GM18519 (cell line): ENCODE results near the gene ARL17A.
"Not testable (repeated sequence)": the region's sequence is repeated elsewhere in the genome, so short reads cannot be mapped to it uniquely, and the experiment has no call there.

Source experiments
- ATAC-seq: cut with Tn5 transposase; IDR thresholded peaks from one replicate; pipeline ENCODE4 v1.9.1; 2021; ENCODE audit warnings: mild to moderate bottlenecking, moderate library complexity; ENCODE audit not compliant: unreplicated experiment, low FRiP score

Gene ARL17A

DNA sequence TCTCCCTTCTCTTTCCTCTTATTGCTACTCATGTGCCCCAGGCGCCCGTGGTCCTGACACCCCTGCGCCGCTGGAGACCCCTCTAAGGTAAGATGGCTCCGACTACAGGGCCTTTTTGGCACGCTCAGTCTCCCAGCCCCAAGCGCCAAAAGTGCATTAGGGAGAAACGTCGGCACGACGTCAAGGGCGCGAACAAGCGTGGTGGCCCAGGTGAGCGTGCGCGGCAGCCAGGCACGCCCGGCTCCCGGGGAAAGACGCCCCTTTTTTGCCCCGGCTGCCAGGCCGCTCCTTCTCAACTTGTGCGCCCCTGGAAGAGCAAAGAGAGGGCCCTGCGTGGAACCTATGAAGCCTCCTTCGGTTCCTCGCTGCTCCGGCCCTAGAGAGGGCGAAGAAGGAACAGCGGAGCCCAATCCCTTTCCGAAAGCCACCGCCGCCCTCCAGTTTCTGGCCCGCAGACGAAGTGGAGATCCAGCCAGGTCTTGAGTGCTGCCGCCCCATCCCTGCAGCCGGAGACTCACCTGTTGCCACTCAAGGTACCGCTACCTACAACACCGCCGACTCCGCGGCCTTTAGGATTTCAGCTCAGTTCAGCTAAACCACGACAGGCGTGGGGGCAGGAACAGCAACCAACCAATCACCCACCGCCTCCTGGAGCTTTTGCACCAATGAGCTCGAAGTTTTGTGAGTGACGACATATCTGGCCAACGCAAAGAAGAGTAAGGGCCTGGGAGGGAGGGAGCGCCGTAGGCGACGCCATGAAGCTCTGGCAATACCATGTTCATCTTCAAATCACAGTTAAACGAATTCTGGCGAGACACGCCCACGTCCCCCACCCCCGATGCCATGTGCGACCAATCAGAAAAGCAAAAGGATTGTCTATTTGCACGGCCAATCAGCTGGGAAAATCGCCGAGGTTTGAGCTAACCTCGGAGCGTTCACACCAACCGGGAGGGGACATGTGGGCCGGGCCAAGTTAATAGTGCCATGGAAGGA is at the start of gene ARL17A:
ARL17A (minus strand) TSS at position 609 of the 993 bp plus-strand sequence. CDS start 3,369 bp downstream, outside the sequence.
- ATAC-seq = peak; percentile 74

GRCh38 chr17:46628753-46629436 is 49.4 kb upstream of the ARL17A start:
- ATAC-seq = not testable (repeated sequence)

DNA sequence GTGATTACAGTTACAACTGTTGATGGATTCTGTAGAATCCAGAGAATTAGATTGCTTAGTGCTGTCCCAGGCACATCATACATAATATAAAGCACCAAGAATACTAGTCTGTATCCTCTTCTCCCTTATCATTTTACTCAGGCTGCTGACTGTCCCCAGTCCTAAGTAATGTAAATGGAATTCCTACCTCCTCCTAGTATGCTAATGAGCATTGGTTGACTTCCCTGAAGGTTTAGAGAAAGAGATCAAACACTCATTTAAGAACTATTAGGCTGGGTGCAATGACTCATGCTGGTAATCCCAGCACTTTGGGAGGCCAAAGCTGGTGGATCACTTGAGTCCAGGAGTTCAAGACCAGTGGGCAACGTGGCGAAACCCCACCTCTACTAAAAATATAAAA is 48.0 kb upstream of the ARL17A start:
- ATAC-seq = not testable (repeated sequence)

DNA sequence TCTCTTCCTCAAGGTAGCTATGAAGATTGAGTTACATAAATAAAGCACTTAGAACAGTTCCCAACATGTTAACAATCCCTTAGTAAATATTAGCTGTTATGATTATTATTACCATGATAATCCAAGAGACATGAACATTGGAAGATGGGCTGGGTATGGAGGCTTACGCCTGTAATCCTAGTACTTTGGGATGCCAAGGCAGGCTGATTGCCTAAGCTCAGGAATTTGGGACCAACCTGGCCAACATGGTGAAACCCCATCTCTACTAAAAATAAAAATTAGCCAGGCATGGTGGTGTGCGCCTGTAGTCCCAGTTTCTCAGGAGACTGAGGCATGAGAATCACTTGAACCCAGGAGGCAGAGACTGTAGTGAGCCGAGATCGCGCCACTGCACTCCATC is 45.2 kb upstream of the ARL17A start:
- ATAC-seq = not testable (repeated sequence)

DNA sequence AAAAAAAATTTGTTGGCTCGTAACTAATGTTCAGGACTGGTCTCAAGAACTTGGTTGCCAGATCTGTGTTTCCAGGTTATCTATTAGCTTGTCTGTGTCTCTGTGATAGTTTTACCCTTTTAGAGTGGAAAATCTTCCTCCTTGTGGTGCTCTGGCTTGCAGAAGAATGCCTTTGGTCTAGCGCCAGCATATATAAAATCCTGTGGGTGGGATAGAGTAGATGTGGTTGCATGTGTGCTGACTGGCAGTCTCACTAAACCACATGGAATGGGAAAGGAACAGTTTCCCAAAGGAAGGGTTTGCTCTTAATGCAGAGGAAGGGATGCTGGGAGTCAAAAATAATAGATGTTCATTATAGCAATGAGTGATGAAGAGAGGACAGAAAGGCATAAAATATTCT is 44.3 kb upstream of the ARL17A start:
- ATAC-seq = not testable (repeated sequence)

DNA sequence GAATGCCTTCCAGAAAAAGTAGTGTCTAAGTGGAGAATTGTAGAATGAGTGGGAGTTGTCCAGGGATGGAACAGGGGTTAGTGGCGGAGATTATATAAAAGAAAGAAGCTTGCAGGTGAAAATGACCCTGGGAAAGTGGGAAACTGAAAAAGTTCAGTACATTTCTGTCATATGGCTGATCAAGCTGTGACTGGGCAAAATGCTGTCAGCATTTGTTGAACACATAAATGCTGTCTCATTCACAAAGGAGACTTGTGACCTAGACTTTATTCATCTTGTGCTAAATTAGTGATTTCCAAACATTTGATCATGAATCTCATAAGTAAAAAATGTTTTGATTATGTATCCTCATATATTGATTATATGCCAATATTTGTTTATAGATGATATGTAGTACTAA is 39.5 kb upstream of the ARL17A start:
- ATAC-seq = not testable (repeated sequence)

DNA sequence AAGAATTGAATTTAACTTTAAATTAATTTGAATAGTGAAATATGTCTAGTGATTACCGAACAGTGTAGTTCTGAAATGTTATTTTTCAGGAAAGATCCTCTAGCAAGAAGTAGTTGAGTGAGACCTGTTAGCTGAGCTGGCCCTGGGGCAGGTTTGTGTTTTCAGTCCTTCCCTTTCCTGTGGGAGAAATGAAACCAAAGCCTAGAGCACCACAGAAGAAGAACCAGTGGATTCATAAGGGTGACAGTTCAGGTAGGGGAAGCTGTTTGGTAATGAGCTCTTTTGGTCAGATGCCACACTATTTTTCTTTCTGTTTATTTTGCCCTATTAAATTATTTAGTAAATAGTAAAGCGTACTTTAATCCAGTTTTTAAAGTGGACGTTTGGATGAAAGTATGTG is 37.6 kb upstream of the ARL17A start:
- ATAC-seq = not testable (repeated sequence)

DNA sequence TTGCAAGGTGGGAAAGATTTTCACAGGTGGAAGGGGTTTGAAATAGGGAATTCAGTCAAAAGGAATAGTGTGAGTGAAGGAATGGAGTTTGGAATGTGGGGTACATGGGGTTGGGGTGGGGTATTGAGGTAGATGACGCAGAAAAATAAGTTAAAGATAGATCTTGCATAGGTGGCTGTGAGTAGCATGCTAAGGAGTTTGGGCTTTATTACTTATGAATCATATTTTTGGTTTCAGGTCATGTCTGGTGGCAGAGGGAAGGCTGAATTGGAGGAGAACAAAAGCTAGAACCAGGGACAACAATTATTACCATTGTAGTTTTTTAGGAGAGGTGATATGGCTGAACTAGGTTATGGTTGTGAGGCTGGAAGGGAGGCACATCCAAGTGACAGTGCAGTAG is 34.4 kb upstream of the ARL17A start:
- not testable (repeated sequence) for ATAC-seq

DNA sequence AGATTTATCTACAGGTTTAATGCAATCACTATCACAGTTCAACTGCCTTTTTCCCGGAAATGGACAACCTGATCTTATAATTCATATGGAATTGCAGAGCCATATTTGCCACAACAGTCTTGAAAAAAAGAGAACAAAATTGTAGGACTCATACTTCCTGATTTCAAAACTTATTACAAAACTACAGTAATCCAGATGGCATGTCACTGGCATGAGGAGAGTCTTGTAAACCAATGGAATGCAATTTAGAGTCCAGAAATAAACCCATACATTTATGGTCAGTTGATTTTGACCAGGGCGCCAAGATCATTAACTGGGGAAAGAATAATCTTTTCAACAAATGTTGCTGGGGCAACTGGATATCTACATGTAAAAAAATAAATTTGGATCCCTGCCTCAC is 31.8 kb upstream of the ARL17A start:
- ATAC-seq = not testable (repeated sequence)

GRCh38 chr17:46603125-46603524 is 23.6 kb upstream of the ARL17A start:
- ATAC-seq = peak; percentile 79

- ATAC-seq = not testable (repeated sequence)
Measured at GRCh38 chr17:46600767-46601166, 21.3 kb upstream of the ARL17A start.

- peak; percentile 51 for ATAC-seq
Measured at GRCh38 chr17:46598344-46598931, 18.9 kb upstream of the ARL17A start.

- not testable (repeated sequence) for ATAC-seq
Measured at GRCh38 chr17:46591332-46591731, 11.8 kb upstream of the ARL17A start.

DNA sequence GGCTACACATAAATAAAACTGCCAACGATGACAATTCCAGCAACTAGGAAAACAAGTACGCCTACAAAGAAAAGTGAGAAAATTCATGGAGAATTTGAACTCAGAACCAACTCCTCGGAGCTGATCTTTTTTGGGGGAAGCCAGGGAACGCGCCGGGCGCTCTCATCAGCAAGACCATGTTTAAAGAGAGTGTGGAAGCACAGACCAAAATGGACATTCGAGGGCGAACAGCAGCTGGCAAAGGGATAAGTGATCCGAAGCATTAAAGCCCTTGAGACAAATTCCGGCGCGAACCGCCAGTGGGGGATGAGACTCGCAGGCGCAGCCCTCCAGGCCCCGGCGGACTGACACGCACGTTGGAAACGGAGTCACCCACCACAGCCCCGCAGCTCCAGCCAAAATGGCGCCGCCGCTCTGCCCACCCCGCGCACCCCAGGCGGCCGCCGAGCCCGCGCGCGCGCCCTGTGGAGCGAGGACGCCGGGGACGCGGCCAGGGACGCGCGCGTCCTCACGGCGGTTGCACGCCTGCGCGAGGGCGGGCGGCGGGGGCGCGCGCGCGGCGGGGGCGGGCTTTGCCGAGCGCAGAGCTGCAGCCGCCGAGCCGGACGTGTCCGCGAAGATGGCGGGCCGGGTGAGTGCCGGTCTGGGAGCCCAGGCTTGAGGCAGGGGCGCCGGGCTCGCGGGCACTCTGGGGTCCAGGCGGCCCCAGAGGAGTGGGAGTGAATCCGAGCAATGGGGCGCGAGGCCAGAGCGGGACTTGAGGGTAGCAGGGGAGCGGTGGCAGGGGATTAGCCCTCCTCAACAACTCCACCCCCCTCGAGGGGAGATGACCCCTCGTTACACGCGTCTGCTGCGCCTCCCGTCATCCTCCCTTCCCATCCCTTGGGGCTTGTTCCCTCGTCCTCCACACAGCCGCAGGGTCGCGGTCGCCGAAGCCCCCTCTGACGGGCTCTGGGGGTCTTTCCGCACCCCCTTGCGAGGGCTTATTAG is 11.0 kb upstream of the ARL17A start, which contains the start of gene NSF:
NSF (plus strand) TSS at position 513 of the 990 bp plus-strand sequence; CDS start at position 620, 107 bp downstream.
- peak; percentile 57 for ATAC-seq

- not testable (repeated sequence) for ATAC-seq
Measured at GRCh38 chr17:46585444-46585843, 6.0 kb upstream of the ARL17A start.

DNA sequence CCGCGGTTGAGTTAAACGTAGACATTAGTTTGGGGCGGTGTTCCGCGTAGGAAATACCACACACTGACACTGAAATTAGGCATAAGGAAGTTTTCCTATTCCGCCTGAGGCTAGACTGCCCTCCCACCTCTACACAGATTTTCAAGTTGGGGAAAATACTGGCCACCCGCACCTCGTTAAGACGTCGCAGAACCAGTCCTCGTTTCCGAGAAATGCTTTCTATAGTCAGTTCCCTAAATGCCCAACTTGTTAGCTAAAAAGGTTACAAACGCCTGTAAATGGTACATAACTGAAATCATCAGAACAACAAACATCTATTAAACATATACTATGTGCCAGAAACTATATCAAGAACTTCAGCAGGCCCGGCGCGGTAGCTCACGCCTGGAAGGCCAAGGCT is 591 bp upstream of the ARL17A start:
- ATAC-seq = not testable (repeated sequence)

- not testable (repeated sequence) for ATAC-seq
Measured at GRCh38 chr17:46571796-46572195, 7.7 kb downstream of the ARL17A start.

- not testable (repeated sequence) for ATAC-seq
Measured at GRCh38 chr17:46566980-46567379, 12.5 kb downstream of the ARL17A start.

DNA sequence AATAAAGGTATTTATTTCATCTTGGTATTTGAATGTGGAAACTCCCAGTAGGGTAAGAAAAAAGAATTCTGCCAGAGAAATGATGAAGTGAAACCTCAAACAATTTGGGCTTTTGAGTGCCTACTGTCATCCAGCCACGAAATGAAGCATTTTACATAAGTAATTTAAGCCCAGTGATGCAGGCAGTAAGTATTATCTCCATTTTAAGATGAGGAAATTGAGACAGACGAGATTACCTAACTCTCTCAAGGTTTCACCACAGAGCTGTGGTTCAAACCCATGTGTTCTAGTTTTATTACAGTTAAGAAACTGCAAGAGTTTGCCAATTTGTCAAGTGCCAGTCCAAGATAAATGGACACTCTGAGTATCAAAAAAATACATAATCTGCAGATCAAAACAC is 13.2 kb downstream of the ARL17A start:
- not testable (repeated sequence) for ATAC-seq
